NCI-H345 treated with DMSO at 0.1 percent for 48 hours (cell line): ENCODE measurements around the gene RTP5.

Experiments
- DNase-seq: peaks from one replicate; lab custom pipeline; 2025; ENCODE audit not compliant: unreplicated experiment; lab: John Stamatoyannopoulos, UW

Gene RTP5

DNA sequence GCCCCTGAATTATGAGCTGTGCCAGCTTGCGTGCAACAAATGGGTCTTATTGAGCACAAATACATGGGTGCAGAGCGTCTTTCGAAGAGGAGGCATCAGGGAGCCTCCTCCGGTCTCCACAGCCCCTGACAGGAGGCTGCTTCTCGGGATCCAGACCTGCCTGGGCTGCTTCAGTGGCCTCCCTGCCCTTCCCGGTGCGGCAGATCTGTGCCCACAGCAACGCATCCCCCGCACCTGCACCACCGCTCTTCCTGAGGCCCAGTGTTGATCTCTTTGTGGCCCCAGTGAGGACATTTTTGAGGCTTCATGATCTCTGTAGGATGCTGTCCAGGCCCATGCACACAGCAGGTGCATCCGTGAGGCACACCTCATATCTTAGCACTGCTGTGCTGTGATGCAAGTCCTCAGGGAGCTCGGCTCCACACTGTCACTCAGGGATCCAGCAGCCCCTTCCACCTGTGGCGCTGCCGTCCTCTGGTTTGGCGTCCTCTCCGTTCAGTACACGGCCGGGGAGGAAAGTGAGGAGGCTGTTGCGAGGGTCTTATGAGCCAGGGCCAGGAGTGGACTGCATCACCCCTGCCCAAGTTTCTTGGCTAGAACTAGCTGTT is 17.4 kb downstream of the RTP5 start:
- no peak for DNase-seq

DNA sequence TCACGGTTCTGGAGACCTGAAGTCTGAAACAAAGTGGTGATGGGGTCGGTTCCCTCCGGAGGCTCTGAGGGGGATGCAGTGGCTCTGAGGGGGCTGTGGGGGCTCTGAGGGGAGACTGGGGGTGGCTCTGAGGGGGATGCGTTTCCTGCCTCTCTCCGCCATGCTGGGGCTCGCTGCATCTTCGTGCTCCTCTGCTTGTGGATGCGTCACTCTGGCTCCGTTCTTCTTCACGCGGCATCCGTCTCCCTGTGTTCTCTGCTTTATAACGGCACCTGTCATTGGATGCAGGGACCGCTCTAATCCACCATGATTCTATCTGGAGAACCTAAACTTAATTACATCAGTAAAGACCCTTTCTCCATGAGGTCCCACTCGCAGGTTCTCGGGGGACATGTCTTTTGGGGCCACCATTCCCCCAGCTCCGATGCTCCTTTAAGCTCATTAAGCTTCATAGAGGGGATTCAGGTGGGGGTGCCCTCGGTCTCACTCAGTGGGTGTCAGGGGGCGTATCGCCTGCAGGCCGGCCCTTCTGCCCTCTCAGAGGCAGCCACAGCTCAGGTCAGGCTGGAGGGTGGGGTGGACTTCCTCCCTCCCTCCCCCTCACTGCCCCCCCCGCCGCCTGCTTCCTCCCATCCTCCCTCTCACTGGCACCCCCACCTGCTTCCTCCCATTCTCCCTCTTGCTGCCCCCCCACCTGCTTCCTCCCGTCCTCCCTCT is 18.4 kb downstream of the RTP5 start:
- no peak for DNase-seq

DNA sequence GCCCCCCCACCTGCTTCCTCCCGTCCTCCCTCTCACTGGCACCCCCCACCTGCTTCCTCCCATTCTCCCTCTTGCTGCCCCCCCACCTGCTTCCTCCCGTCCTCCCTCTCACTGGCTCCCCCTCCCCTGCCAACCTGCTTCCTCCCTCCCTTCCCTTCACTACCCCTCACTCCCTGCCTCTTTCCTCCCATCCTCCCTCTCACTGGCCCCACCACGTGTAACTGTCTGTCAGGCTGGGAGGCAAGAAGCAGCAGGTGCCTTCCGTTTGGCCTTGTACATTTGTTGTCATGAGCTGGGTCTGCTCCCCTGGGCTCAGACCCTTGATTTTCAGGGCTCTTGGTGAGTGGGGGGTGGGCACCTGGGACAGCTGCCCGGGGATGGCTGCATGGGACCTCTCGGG is 19.1 kb downstream of the RTP5 start:
- DNase-seq: no peak

DNA sequence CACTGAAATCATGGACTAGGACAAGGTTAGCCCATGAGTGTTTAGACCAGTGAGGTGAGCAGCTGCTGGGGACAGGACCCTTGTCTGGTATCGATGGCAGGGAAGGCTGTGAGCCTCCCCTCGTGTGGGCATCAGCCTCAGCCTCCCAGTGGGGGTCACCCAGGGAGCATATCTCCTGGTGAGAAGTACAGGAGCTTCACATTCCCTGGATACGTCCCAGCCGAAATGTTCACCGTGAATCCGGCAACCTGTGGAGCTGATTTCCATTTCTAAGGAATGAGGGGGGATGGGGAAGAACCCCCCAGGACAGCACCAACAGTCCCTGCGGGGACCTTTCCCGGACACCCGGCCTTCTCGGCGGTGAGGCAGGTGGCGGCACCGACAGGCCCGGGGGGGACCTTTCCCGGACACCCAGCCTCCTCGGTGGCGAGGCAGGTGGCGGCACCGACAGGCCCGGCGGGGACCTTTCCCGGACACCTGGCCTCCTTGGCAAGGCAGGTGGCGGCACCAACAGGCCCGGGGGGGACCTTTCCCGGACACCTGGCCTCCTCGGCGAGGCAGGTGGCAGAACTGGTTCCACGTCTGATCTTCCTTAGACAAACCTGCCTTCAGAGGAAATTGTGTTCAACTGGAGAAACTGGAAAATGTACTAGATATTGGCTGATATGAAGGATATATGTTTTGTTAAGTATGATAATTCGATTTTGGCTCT is 21.2 kb downstream of the RTP5 start:
- peak; percentile 32 for DNase-seq

- no peak for DNase-seq
Measured at GRCh38 chr2:241891315-241891987, 21.9 kb downstream of the RTP5 start.

DNA sequence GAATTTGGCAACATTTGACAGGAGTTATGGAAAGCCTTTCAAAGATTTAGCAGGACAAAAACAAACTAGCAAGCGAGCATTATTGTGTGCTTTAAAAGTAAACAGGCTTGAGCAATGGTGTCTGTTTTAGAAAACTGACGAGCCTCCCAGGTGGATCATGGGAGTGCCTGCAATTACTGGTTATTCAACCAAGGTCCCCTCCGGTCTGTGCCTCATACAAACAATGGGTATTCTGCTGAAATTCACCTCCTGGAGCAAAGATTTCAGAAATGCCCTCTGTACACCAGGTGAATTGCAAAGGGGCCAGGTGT is 22.4 kb downstream of the RTP5 start:
- peak; percentile 47 for DNase-seq

DNA sequence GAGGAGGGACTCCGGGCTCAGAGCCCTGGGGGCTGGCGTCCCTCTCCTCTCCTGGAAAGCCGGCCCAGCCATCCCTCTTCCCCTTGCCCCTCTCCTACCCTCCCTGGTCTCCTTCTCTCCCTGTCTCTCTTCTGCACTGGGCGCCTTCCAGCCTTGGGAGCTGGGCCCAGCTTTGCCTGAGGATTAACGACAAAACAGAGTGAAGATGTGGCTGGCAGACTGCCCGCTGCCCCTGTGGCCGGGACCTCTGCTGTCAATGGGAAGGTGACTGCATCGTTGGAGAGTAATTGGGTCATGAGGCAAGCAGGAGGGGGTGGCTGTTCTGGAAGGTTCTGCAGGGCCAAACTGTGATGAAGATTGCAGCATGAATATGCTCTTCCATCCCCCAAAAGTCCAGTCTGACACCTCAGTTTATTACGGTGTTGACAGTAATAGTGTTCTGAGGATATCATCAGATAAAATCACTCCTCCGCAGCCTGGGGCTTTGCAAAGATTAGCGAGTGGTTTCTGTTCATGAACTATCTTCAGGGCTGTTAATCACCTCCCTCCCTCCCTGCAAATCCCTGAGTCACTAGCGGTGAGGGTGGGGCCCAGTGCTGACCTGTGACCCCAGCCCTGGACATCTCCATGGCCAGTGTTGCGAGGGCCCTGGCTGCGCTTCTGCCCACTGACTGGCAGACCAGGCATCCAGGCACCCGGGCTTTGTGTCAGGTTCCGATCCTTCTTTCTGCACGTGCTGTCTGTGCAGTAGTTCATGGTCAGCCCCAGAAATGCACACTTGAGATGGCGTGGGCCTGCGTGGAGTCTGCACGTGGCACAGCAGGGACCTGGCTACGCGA is 23.0 kb downstream of the RTP5 start:
- DNase-seq: no peak

- DNase-seq: no peak
Measured at GRCh38 chr2:241893265-241893664, 23.7 kb downstream of the RTP5 start.

- no peak for DNase-seq
Measured at GRCh38 chr2:241894056-241894641, 24.6 kb downstream of the RTP5 start.

DNA sequence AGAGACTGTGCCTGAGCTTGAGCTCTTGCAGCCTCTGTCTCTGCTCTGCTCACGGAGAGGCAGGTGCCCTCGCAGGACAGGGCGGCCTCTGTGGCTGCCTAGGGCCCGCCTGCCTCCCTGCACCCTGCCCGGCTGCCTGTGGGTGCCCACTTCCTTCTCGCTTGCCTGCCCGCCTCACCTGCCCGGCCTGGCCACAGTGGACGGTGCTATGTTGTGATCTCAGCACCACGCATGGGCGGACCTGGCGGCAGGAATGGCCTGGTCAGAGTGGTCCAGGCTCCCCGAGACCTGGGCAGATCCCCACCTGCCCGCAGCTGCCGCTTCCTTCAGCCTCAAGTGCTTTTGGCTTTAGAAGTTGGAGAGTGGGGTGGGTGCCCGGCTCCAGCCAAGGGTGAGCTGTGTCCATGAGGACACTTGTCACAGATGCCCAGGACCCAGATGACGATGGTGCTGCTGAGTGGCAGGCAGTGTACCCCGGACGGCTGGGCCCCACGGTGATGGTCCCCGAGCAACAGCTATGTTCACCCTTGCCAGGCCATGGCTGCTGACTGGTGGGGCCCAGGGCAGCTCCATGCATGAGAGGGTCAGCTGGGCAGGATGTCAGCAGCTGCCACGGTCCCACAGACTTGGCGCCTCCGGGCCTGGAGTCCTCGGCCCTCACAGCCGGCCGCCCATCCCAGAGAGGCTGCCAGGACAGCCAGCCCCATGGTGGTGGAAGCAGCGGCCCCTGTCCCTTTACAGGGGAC is 25.3 kb downstream of the RTP5 start:
- DNase-seq: no peak

DNA sequence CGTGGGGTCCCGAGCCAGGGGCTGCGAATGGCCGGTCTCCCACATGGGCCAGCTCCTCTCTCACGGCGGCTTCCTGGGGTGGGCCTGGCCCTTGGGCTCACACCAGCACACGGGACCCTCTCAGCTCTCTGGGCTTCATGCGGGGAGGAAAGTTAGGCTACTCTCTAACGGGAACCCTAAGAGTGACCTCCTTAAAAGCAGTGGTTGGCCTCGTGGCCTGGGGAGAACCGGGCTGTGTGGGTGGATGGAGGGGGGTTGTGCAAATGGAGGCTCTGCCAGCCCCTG is 25.8 kb downstream of the RTP5 start:
- no peak for DNase-seq

DNA sequence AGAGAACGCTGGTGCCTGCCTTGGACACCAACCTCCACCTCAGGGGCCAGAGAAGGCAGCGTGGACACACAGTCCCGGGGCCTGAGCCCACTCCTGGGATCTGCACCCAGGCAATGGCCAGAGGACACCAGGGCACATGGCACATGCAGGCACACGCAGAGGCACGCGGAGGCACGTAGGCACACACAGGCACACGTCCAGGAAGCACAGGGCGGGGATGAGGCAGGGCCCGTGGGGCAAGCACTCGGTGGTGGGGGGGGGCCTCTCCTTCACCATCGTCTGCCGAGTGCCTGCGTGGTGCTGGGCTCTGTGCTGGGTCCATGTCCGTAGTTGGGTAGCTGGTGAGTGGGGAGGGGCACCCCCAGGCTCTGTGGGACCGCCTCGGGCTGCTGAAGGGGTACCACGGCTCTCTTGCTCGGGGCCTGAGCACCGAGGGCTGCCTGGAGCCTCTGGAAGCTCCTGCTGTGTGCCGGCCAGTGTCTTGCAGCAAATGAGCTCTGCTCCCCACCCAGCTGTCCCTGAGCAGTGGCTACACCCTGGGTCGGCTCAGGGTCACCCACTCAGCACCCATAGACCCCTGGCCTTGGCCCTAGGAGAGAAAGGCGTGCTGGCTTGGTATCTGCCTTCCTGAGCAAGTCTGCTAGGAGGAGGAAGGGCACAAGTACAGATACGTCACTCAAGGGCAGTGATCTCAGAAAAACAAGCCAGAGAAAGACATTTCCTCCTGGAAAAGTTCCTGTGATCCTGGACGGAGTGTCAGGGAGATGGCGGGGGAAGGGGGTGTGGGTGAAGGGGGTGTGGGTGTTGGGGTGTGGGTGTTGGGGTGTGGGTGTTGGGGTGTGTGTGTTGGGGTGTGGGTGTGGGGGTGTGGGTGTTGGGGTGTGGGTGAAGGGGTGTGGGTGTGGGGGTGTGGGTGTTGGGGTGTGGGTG is 26.4 kb downstream of the RTP5 start:
- DNase-seq: no peak

DNA sequence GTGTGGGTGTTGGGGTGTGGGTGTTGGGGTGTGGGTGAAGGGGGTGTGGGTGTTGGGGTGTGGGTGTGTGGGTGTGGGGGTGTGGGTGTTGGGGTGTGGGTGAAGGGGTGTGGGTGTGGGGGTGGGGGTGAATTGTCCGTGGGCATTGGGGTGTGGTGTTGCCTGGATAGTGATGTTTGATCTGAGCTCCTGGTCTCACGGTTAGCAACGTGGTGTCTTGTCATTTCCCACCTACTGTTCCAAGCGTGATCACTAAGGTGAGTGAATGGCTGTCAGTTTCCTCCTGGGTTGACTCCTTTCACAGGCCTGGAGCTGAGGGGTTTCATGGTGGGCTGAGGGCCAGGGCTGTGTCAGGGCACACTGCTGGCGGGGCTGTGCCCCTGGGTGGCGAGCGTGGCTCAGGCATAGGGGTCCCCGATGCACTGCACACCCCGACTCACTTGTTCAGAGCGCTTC is 27.2 kb downstream of the RTP5 start:
- no peak for DNase-seq

DNA sequence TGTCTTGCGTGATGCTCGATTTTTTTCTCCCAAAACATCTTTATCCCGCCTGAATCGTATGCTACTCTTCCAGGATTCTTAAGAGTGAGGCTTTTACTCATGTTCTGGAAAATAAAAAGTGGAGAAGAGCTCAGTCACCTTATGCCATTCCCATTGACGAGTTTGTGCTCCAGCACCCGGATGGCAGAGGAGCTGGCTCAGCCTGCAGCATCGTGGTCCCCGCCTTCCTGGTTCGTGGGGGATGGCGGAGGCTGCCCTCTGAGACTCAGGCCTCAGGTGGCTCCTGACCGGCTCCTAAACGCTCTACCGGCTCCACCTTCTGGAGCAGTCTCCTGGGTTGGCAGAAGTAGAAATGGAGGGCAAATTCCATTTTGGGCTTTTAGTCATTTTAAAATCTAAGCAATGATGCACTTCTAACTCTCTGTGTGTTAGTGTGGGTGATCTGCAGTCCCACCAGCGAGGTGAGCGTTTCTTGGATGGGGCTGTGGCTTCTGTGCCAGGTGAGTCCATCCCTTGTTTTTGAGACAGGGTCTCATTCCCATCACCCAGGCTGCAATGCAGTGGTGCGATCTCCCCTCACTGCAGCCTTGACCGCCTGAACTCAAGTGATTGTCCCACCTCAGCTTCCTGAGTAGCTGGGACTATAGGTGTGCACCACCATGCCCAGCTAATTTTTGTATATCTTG is 27.8 kb downstream of the RTP5 start:
- DNase-seq: no peak

GRCh38 chr2:241898463-241899270 is 29.1 kb downstream of the RTP5 start:
- no peak for DNase-seq

DNA sequence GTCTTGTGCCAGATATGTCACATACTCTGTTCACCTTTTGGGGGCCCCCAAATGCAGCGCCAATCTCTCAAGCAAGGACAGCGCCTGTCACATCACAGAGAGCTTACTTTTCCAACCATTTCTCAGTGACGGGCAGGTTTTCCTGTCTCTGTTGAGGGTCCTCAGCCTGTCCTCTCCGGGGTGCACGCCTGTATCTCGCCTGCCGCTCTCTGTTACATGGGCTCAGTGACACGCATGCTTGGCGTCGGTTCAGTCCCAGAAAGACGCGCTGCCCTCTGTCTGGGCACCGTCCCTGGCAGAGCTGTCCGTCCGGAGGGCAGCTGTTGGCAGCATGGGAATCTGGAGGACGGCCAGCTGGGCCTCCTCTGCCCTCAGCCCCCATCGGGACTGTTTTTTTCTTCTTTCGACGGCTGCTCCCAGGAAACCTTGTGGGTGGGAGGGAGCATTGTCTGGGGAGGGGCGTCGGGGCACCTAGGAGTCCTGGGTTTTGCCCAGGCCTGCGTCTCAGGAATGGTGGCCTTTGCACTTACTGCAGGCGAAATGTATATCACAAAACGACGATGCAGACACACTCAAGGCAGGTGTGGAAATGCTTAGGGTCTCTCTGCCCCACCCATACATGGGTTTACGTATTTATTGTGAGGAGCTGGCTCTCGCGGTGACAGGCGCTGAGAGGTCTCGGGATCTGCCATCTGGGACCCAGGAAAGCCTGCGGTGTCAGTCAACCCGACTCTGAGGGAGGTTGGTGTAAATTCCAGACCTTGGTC is 30.9 kb downstream of the RTP5 start:
- DNase-seq: no peak

GRCh38 chr2:241901018-241901380 is 31.5 kb downstream of the RTP5 start:
- DNase-seq: no peak
